Stimulated activated CD4-positive, alpha-beta T cell treated with anti-CD3 and anti-CD28 coated beads, Interleukin-15, amount 100 ng/mL, for 48 hours (primary cell): ENCODE data around the gene LIPN.

Experiments
- DNase-seq, 2 donors: peaks; one replicate each; pipeline ENCODE4 v3.0.0-alpha.2; 2020; ENCODE audit warnings: low read depth in 2 of 2

LIPN gene

GRCh38 chr10:88828310-88828709, 68.5 kb downstream of the LIPN start:
- DNase-seq, result no peak
